Activated CD4-positive, alpha-beta T cell treated with anti-CD3 and anti-CD28 coated beads, Interleukin-2, Interleukin-4, amounts not matched to agents 100 ng/mL and 50 ng/mL, durations not matched to agents 16 hours and 8 hours (primary cell): ENCODE data around the gene EPHA2.

Experiments used
- DNase-seq: peaks from one replicate; pipeline ENCODE4 v3.0.0-alpha.2; 2020; ENCODE audit warnings: low spot score

Gene EPHA2

GRCh38 chr1:16149702-16150488 is 6.0 kb downstream of the EPHA2 start:
- DNase-seq: no peak

- no peak for DNase-seq
These were observed 6.7 kb downstream of the EPHA2 start for GRCh38 chr1:16149146-16149545.

DNA sequence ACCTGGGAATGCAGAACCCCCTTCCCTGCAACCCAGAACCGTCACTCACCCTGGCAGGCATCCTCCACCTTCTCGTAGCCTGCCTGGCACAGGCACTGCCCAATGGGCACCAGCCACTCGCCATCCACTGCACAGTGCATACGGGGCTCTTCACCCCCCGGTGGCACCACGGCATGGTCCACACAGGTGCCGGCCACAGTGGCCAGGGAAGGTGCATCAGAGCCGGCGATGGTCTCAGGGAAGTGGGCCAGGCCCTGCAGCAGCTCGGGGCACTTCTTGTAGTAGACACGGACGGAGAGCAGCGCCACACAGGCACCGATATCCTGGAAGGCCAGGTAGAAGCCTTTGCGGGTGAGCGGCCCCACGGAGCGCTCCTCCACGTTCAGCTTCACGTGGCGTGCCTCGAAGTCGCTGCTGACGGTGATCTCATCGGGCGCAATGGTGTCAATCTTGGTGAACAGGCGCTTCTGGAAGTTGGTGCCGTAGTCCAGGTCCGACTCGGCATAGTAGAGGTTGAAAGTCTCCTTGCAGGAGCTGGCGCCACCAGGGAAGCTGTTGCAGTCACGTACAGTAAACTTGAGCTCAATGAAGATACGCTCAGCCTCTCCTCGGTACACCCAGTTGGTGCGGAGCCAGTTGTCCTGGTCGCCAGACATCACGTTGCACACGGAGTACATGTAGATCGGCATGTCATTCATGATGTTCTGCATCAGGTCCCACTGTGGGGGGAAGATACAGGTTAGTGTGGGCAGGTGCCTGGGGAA is 7.4 kb downstream of the EPHA2 start:
- no peak for DNase-seq

DNA sequence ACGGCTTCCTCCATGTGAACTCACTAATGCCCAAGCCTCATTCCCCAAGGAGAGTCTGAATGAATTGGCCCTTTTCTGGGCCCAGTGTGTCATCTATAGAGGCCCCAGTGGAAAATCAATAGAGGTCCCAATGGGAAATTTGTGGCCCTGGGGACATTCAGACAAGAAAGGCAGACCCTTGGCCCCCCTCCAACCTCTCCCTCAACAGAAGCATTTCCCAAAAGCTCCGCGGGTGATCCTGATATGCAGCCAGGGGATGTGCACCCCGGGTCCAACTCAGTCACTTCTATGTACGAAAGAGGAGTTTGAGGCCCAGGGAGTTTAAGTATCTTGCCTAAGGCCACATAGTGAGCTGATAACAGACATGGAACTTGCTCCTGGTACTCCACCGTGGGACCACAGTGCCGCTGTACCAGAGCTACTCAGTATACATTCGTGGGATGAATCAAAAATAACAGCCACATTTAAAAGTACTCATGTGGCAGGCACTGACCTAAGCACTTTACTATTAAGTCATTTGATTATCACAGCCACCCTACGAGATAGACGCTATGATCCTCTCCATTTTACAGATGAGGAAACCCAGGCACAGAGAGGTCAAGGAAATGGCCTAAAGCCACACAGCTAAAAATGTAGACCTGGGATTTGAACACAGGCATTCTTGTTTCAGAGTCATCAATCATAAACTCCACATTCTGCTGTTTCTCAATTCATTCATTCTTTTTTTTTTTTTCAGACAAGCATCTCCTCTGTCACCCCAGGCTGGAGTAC is 8.5 kb downstream of the EPHA2 start:
- DNase-seq: no peak

- DNase-seq: no peak
These were observed 9.4 kb downstream of the EPHA2 start for GRCh38 chr1:16146279-16147155.

GRCh38 chr1:16145662-16146278 is 10.1 kb downstream of the EPHA2 start:
- no peak for DNase-seq

DNA sequence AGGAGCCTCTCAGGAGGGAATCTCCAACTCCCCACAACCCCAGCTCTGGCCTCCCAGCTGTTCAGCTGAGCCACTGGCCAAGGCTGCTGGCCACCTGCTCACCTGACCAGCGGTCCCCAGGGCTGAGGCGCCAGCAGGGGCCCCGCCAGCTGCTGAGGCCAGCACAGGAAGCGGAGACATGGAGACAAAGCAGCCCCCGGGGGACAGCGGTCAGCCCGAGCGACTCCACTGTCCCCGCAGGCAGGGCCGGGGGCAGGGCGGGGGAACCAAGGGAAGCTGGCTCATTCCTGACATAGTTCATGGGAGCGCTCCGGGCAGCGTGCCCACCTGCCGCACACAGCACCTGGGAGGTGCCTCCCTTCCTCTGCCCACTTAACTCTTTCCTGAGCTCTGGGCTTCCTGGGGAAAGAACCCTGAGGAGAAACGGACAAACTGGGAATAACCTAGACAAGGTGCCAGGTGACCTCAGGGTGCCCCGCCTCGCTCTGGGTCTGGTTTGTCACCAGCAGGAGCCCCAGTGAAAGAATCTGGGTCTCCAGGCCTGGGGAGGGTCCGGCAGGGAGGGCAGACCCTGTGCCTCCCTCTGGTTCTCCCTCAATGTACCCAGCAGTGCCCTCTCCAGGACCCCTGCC is 10.7 kb downstream of the EPHA2 start:
- DNase-seq: no peak

DNA sequence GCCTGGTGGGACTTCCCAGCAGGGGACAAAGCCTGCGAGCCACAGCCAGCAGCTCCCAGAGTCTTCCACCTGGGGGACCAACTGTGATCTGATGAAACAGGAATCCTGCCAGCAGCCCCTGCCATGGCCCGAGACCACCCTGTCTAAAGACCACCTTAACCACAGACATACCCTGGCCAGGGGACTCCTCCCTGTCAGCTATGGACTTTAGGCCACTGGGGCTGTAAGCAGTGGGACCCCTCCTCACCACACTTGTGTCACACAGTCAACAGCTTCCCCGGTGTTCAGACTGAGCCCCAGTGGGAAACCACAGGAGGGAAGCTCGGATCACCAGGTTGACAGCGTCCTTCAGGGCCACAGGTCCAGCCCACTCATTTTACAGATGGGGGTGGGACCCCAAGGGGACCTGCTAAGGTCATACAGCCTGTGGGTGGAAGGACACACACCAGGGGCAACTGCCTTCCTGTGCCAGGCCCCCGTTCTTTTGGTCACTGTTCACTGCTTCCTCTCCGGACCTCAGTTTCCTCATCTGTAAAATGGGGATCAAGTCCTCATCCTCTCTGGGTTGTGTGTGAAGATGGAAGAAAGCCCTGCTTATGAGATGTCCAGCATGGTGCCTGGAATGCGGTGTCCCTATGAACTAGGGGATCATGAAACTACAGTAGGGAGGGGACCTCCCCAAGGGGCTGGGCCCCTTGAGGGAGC is 11.4 kb downstream of the EPHA2 start:
- no peak for DNase-seq

GRCh38 chr1:16143566-16144324 is 12.1 kb downstream of the EPHA2 start:
- no peak for DNase-seq

DNA sequence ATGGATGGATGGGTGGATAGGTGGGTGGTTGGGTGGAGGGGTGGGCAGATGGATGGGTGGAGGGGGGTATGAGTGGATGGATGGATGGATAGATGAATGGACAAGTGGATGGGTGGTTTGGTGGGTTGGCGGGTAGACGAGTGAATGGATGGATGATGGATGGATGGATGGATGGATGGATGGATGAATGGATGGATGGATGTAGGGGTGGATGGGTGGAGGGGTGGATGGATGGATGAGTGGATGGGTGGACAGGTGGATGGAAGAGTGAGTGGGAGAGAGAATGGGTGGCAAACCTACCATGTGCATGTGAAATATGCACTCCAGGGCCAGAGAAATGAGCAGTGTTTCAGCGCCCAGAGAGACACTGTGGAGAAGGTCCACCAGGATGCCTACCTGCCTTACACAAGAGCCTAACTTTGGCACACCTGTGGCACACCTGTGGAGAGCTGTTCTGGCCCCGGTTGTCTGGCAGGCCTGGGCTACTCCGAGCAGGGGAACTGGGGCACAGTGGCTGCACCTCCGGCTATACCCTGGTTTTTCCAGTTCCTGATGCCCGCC is 12.8 kb downstream of the EPHA2 start:
- DNase-seq: no peak

DNA sequence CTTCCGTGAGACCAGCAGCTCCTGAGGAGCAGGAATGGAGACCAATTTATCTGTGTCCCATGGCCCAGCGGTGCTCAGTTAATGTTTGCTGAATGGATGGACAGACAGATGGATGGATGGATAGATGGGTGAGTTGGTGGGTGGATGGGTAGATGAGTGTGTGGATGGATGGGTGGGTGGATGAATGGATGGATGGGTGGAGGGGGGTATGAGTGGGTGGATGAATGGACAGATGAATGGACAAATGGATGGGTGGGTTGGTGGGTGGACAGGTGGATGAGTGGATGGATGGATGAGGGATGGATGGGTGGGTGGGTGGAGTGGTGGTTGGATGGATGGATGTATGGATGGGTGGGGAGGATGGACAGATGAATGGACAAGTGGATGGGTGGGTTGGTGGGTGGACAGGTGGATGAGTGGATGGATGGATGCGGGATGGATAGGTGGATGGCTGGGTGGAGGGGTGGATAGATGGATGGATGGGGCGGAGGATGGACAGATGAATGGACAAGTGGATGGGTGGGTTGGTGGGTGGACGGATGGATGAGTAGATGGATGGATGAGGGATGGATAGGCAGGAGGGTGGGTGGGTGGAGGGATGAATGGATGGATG is 13.4 kb downstream of the EPHA2 start:
- no peak for DNase-seq

GRCh38 chr1:16141573-16142336 is 14.1 kb downstream of the EPHA2 start:
- DNase-seq: no peak

GRCh38 chr1:16140068-16140596 is 15.7 kb downstream of the EPHA2 start:
- no peak for DNase-seq

- no peak for DNase-seq
These were observed 16.4 kb downstream of the EPHA2 start for GRCh38 chr1:16139473-16139962.

DNA sequence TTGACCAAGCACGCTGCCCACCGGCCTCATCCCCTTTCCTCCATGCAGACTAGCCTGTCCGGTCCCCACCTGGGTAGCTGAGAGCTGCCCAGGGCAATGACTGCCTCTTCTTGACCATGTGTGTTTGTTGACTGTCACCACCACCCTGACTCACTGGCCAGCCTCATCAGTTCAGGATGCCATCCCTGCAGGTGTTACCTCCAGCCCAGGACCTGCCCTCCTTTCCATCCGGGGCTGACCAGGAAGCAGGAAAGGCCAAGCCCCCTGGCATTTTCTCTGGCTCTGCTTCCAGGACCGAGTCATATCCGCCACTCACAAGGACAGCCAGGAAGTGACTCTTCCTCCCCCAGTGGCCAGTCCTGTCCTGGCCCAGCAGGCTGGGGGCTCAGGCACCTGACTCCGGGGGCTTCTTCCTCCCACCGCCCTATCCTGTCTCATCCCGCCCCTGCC is 17.1 kb downstream of the EPHA2 start:
- DNase-seq: no peak

- no peak for DNase-seq
These were observed 17.9 kb downstream of the EPHA2 start for GRCh38 chr1:16137890-16138467.

GRCh38 chr1:16135501-16135900 is 20.4 kb downstream of the EPHA2 start:
- DNase-seq: no peak
